Activated CD4-positive, alpha-beta memory T cell treated with anti-CD3 and anti-CD28 coated beads for 36 hours (primary cell): ENCODE data around the gene RANGRF. TPM values are rescaled to one million over a fixed set of nuclear protein-coding genes. Genes with fewer than 3 reads are reported as not detected.
A peak's percentile ranks its signal among the peaks of the same experiment; 100 is the strongest.

Source experiments
- CTCF ChIA-PET: fragments of 350-600 bp; sonication (Branson Sonifier 250); formaldehyde crosslinking; loops from one replicate; lab custom pipeline; 2021; ENCODE audit warnings: antibody characterized with exemption, inconsistent platforms; lab: Charles Lee
- POLR2A ChIA-PET: fragments of 350-600 bp; sonication (Branson Sonifier 250); formaldehyde crosslinking; loops from one replicate; lab custom pipeline; 2021; ENCODE audit warnings: antibody characterized with exemption; lab: Charles Lee
- DNase-seq: peaks from one replicate; pipeline ENCODE4 v3.0.0-alpha.2; 2020
- H3K27ac Mint-ChIP-seq: one replicate; pipeline ENCODE4 v1.8.0; 2021; ENCODE audit warnings: mixed read lengths
- H3K27me3 Mint-ChIP-seq: one replicate; pipeline ENCODE4 v1.8.0; 2021; ENCODE audit warnings: mixed read lengths
- H3K36me3 Mint-ChIP-seq: one replicate; pipeline ENCODE4 v1.8.0; 2021; ENCODE audit warnings: mixed read lengths
- H3K4me1 Mint-ChIP-seq: one replicate; pipeline ENCODE4 v1.8.0; 2021; ENCODE audit warnings: low read depth, mixed read lengths
- H3K4me3 Mint-ChIP-seq: one replicate; pipeline ENCODE4 v1.8.0; 2021; ENCODE audit warnings: mild to moderate bottlenecking, mixed read lengths
- H3K9me3 Mint-ChIP-seq: one replicate; pipeline ENCODE4 v1.8.0; 2021; ENCODE audit warnings: mixed read lengths
- intact Hi-C: fragments of 100-400 bp; cut with micrococcal nuclease; formaldehyde crosslinking; loops from one replicate; pipeline ENCODE4 v1.15.1; 2023
- total RNA-seq, 2 experiments: library from RNA; stranded (reverse); gene quantifications; one replicate each; pipeline ENCODE4 v1.2.3, GENCODE V29; 2021

The RANGRF gene
- total RNA-seq, 2 experiments from 2014 or later, result 41.7 to 45.5 TPM

GRCh38 chr17:8277317-8277716 is 11.2 kb upstream of the RANGRF start:
- Mint-ChIP-seq H3K4me1 (no peaks in the 10 kb centered on the region), H3K4me3 (no peak overlapping the region), H3K9me3 (no peaks in the 10 kb centered on the region), H3K27me3 (no peaks in the 10 kb centered on the region), H3K36me3 (peaks cover 4% of the 10 kb centered on the region), H3K27ac (no peak overlapping the region)
- intact Hi-C loops, result no loop called here
- CTCF ChIA-PET, result no interaction called here
- POLR2A ChIA-PET, result no interaction called here
- DNase-seq, result no peak

DNA sequence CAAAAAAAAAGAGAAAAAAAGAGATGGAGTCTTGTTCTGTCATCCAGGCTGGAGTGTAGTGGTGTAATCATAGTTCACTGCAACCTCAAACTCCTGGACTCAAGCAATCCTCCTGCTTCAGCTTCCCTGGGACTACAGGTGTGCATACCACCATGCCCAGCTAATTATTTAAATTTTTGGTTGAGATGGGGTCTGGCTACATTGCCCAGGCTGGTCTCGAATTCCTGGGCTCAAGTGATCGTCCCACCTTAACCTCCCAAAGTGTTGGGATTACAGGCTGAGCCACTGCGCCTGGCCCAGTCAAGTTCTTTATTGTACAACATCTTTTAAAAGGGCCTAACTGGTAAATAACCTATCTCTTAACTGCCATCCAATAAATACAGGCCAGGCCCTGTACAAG is 6.1 kb upstream of the RANGRF start:
- peaks cover 5% of the 10 kb centered on the region for H3K4me1 Mint-ChIP-seq
- no peaks in the 10 kb centered on the region for H3K27me3 Mint-ChIP-seq
- H3K9me3 Mint-ChIP-seq, result no peaks in the 10 kb centered on the region
- H3K36me3 Mint-ChIP-seq, result no peaks in the 10 kb centered on the region
- H3K27ac Mint-ChIP-seq, result no peak overlapping the region
- no peak overlapping the region for H3K4me3 Mint-ChIP-seq
- DNase-seq, result no peak
- intact Hi-C loops, result no loop called here
- POLR2A ChIA-PET, result no interaction called here
- CTCF ChIA-PET, result no interaction called here

DNA sequence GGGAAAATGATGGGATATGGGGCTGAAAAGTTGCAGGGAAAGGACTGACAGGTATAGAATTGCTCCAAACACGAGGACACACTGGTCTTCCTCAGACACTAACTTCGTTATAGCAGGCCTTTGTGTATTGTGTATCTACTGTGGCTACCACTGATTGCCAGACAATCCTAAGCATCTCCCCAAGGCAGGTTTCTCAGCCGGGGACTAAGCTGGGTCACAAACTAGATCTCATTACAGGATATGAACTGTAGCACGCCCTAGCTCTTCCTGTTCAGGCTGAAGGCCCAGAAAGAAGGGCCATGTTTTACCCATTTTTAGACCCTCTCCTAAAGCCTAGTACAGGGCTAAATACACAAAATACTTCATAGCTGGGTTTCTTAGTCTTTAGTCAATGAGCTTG is 5.1 kb upstream of the RANGRF start:
- CTCF ChIA-PET, result interaction anchor here (0.9 to 1.3 kb wide), 2 partner anchors 12 to 18 kb away, joined by 4 read pairs; partner anchors contain the start of gene SLC25A35
- no peaks in the 10 kb centered on the region for H3K27me3 Mint-ChIP-seq
- H3K4me3 Mint-ChIP-seq, result no peak overlapping the region
- no peaks in the 10 kb centered on the region for H3K36me3 Mint-ChIP-seq
- POLR2A ChIA-PET, result interaction anchor here (0.7 to 1.2 kb wide), 3 partner anchors 12 to 35 kb away, joined by 3 to 7 read pairs (median 3); partner anchors contain the start of genes CTC1 and SLC25A35
- intact Hi-C loops, result no loop called here
- peaks cover 12% of the 10 kb centered on the region for H3K4me1 Mint-ChIP-seq
- no peak overlapping the region for H3K27ac Mint-ChIP-seq
- no peak for DNase-seq
- no peaks in the 10 kb centered on the region for H3K9me3 Mint-ChIP-seq

- H3K9me3 Mint-ChIP-seq, result no peaks in the 10 kb centered on the region
- ChIA-PET CTCF (interaction anchor here (0.9 to 1.3 kb wide), 2 partner anchors 11 to 17 kb away, joined by 4 read pairs; partner anchors contain the start of gene SLC25A35), POLR2A (interaction anchor here (0.7 to 1.2 kb wide), 3 partner anchors 11 to 36 kb away, joined by 3 to 7 read pairs (median 3); partner anchors contain the start of genes CTC1 and SLC25A35)
- H3K4me1 Mint-ChIP-seq, result peaks cover 12% of the 10 kb centered on the region
- H3K27ac Mint-ChIP-seq, result no peak overlapping the region
- intact Hi-C loops, result no loop called here
- DNase-seq, result no peak
- H3K27me3 Mint-ChIP-seq, result no peaks in the 10 kb centered on the region
- H3K4me3 Mint-ChIP-seq, result no peak overlapping the region
- no peaks in the 10 kb centered on the region for H3K36me3 Mint-ChIP-seq
Observed at GRCh38 chr17:8284126-8284525, 4.3 kb upstream of the RANGRF start.

DNA sequence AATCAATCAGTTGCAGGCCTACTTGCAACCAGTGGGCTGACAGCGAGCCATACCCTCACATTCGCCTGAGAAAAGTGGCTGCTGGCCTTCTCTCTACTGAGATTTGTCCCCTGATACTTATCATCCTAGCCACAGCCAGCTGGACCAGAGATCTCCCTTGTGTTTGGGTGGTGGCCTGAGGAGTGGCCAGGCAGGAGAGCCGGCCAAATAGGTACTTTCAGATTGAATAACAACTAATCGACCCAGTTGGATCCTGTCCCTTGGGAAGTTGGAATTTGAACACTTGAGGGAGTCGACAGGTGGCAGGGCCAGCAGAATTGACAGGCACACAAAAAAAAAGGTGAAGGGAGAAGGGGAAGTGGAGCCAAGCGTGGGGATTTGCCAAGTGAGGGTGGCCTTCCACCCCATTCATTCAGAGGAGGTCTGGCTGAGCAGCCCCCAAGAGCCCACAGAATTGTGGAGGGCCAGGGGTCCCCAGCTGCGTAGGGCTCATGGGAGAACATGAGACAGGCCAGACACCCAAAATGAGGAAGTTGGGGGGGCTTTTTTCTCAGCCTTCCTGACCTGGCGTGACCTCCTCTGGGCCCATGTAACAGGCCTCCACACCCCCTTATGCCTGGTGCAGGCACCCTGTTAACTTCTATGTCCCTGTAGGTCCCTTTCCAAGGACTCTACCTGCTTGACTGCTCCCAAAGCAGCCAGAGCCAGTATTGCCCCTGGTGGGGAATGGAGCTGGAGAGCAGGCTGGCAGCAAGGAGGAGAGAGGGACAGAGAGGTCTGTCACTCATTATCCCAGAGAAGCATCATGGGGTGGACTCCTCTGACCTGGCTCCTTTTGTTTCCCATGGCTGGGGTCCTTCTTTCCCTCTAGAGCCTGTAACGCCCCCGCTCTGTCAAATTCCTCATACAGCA is 2.9 kb upstream of the RANGRF start:
- Mint-ChIP-seq H3K9me3 (no peaks in the 10 kb centered on the region), H3K36me3 (no peaks in the 10 kb centered on the region), H3K27ac (no peak overlapping the region), H3K4me3 (no peak overlapping the region), H3K27me3 (no peaks in the 10 kb centered on the region), H3K4me1 (peaks cover 25% of the 10 kb centered on the region)
- POLR2A ChIA-PET, result interaction anchor here (1.5 kb wide), 1 partner anchor 10 kb away, joined by 4 read pairs; the partner anchor contains the start of gene SLC25A35
- intact Hi-C loops, result no loop called here
- DNase-seq, result no peak
- CTCF ChIA-PET, result no interaction called here

GRCh38 chr17:8287651-8288335 is 677 bp upstream of the RANGRF start:
- POLR2A ChIA-PET, result interaction anchor here (0.6 to 1.7 kb wide), 6 partner anchors 10 to 99 kb away, joined by 3 to 26 read pairs (median 4); partner anchors contain the start of genes AURKB, CTC1 and PFAS
- Mint-ChIP-seq H3K27ac (peak overlapping the region; percentile 95), H3K27me3 (no peaks in the 10 kb centered on the region), H3K4me1 (peaks cover 30% of the 10 kb centered on the region), H3K9me3 (no peaks in the 10 kb centered on the region), H3K36me3 (no peaks in the 10 kb centered on the region), H3K4me3 (peak overlapping the region; percentile 93)
- no peak for DNase-seq
- intact Hi-C loops, result loop anchor here (1.0 to 2.0 kb wide), 3 partner anchors 38 to 101 kb away; partner anchors contain the start of gene PFAS
- CTCF ChIA-PET, result interaction anchor here (1.7 to 2.1 kb wide), 2 partner anchors 13 to 89 kb away, joined by 6 to 9 read pairs; partner anchors contain the start of gene KRABD2

DNA sequence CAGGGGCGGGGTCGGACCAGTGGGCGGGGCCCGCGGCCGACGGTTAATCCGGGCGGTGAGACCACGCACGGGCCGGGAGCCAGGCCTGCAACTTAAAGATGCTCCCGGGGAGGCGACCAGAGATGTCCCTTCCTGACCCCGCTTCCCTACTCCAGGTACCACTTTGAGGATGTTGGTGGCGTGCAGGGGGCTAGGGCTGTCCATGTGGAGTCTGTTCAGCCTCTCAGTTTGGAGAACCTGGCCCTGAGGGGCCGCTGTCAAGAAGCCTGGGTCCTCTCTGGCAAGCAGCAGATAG is 580 bp downstream of the RANGRF start:
- Mint-ChIP-seq H3K27ac (peak overlapping the region; percentile 95), H3K9me3 (no peaks in the 10 kb centered on the region), H3K4me1 (peaks cover 32% of the 10 kb centered on the region), H3K36me3 (no peaks in the 10 kb centered on the region), H3K27me3 (no peaks in the 10 kb centered on the region), H3K4me3 (peak overlapping the region; percentile 93)
- ChIA-PET POLR2A (interaction anchor here (1.0 to 1.7 kb wide), 6 partner anchors 8 to 116 kb away, joined by 3 to 26 read pairs (median 4); partner anchors contain the start of genes AURKB, CTC1 and PFAS), CTCF (interaction anchor here (1.7 to 2.1 kb wide), 2 partner anchors 12 to 88 kb away, joined by 6 to 9 read pairs; partner anchors contain the start of gene KRABD2)
- intact Hi-C loops, result loop anchor here (2.0 kb wide), 2 partner anchors 66 to 102 kb away; no protein-coding TSS in a partner anchor
- DNase-seq, result peak; percentile 85

GRCh38 chr17:8290043-8290442 is 1.6 kb downstream of the RANGRF start:
- DNase-seq, result no peak
- intact Hi-C loops, result no loop called here
- Mint-ChIP-seq H3K9me3 (no peaks in the 10 kb centered on the region), H3K4me3 (peak overlapping the region; percentile 93), H3K36me3 (no peaks in the 10 kb centered on the region), H3K4me1 (peaks cover 41% of the 10 kb centered on the region), H3K27ac (no peak overlapping the region), H3K27me3 (no peaks in the 10 kb centered on the region)
- ChIA-PET POLR2A (no interaction called here), CTCF (interaction anchor here (0.9 kb wide), 1 partner anchor 11 kb away, joined by 3 read pairs; no protein-coding TSS in a partner anchor)

GRCh38 chr17:8292639-8293395 is 4.3 kb downstream of the RANGRF start:
- Mint-ChIP-seq H3K27ac (no peak overlapping the region), H3K36me3 (no peaks in the 10 kb centered on the region), H3K4me3 (no peak overlapping the region), H3K27me3 (no peaks in the 10 kb centered on the region), H3K4me1 (peaks cover 43% of the 10 kb centered on the region), H3K9me3 (no peaks in the 10 kb centered on the region)
- ChIA-PET POLR2A (no interaction called here), CTCF (no interaction called here)
- intact Hi-C loops, result no loop called here
- no peak for DNase-seq

- Mint-ChIP-seq H3K4me3 (peak overlapping the region; percentile 80), H3K4me1 (peaks cover 38% of the 10 kb centered on the region), H3K27ac (peak overlapping the region; percentile 77), H3K9me3 (no peaks in the 10 kb centered on the region), H3K36me3 (no peaks in the 10 kb centered on the region), H3K27me3 (no peaks in the 10 kb centered on the region)
- ChIA-PET CTCF (interaction anchor here (1.3 to 2.0 kb wide), 3 partner anchors 70 to 452 kb away, joined by 3 to 13 read pairs (median 4); no protein-coding TSS in a partner anchor), POLR2A (interaction anchor here (1.0 to 2.0 kb wide), 5 partner anchors 8 to 121 kb away, joined by 4 to 17 read pairs (median 8); partner anchors contain the start of genes CTC1 and PFAS)
- no peak for DNase-seq
- intact Hi-C loops, result no loop called here
Observed at GRCh38 chr17:8294361-8294760, 5.9 kb downstream of the RANGRF start.

DNA sequence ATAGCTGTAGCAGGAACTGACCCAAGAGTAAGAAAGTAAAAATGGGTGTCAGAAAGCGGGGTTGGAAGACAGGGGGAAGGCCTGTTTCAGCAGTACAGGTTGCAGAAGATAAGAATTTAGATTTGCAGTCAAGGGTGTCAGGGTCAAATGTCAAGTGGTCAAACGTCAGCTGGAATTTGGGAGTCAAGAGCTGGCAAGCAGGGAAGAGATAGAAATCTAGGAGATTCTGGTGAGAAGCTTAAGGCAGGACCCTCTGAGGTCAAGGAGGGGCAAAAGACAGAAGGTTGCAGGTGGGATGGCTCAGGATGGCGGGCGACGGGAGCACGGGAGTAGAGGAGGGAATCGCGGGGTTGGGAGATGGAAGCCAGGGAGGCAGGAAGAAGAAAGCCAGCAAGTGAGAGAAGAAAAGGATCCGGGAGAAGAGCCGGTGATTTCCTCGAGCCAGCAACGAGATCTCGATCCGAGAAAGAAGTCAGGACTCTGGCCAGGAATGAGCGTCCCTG is 6.4 kb downstream of the RANGRF start:
- ChIA-PET CTCF (interaction anchor here (0.5 to 2.0 kb wide), 13 partner anchors 11 to 451 kb away, joined by 3 to 13 read pairs (median 4); partner anchors contain the start of gene KRABD2), POLR2A (interaction anchor here (0.7 to 2.0 kb wide), 13 partner anchors 8 to 175 kb away, joined by 3 to 17 read pairs (median 5); partner anchors contain the start of genes CTC1, KRABD2 and PFAS)
- Mint-ChIP-seq H3K9me3 (no peaks in the 10 kb centered on the region), H3K4me3 (peak overlapping the region; percentile 80), H3K27me3 (no peaks in the 10 kb centered on the region), H3K27ac (peak overlapping the region; percentile 77), H3K4me1 (peaks cover 33% of the 10 kb centered on the region), H3K36me3 (no peaks in the 10 kb centered on the region)
- intact Hi-C loops, result loop anchor here (1.0 kb wide), 4 partner anchors 47 to 177 kb away; partner anchors contain the start of genes ALOXE3 and CTC1
- DNase-seq, result no peak
